Motor neuron (in vitro differentiated cells): ENCODE measurements around the gene SEPTIN12. TPM values are rescaled to one million over a fixed set of nuclear protein-coding genes. Genes with fewer than 3 reads are reported as not detected.

ENCODE experiments used
- ATAC-seq, 8 experiments: fragments of 200-7000 bp; cut with Tn5 transposase; replicated peaks in 6 of 8; 2 replicates each; pipeline ENCODE4 v1.8.0; 2021; ENCODE audit warnings: mild to moderate bottlenecking in 8 of 8, moderate library complexity in 8 of 8
- H3K27ac ChIP-seq, 2 donors: fragments of 250-450 bp; sonication (Bioruptor Pico); 2 replicates each; pipeline ENCODE4 v1.9.0; 2021; ENCODE audit warnings: antibody characterized with exemption in 2 of 2, mild to moderate bottlenecking in 2 of 2, moderate library complexity in 1 of 2
- H3K4me1 ChIP-seq, 2 donors: fragments of 250-450 bp; sonication (Bioruptor Pico); replicated peaks in 1 of 2; 2 replicates each; pipeline ENCODE4 v1.6.1; 2021; ENCODE audit warnings: antibody characterized with exemption in 2 of 2, mild to moderate bottlenecking in 2 of 2, moderate library complexity in 1 of 2
- H3K4me3 ChIP-seq, 5 donors: fragments of 250-450 bp; sonication (Bioruptor Pico); 2 replicates each; pipeline ENCODE4 v1.9.0; 2021; ENCODE audit warnings: antibody characterized with exemption in 5 of 5, mild to moderate bottlenecking in 5 of 5, moderate library complexity in 4 of 5
- WGBS, 10 experiments: fragments of 450-650 bp; shearing (Covaris generic); methylation state at CpG; one replicate each; pipeline ENCODE4 v1.0.0; 2022; 5-methylcytosine and 5-hydroxymethylcytosine counted together
- in situ Hi-C, 9 experiments: fragments of 400-800 bp; cut with MboI; loops; one replicate each; pipeline ENCODE4 v1.15.0; 2021; ENCODE audit warnings: low sequenced_read_pairs in 9 of 9, low pct_unique_long_range_greater_than_20kb in 2 of 9; ENCODE audit not compliant: unreplicated experiment in 9 of 9
- total RNA-seq, 8 experiments: library from RNA; unstranded; fragments of 300-600 nt; gene quantifications; 2 replicates each; pipeline versions ENCODE4 v1.2.3 to v1.2.4, GENCODE V29; 2022

Gene SEPTIN12
- total RNA-seq, 8 experiments from 2014 or later = 0.61 to 1.3 (median 1.0) TPM; not detected in 4

DNA sequence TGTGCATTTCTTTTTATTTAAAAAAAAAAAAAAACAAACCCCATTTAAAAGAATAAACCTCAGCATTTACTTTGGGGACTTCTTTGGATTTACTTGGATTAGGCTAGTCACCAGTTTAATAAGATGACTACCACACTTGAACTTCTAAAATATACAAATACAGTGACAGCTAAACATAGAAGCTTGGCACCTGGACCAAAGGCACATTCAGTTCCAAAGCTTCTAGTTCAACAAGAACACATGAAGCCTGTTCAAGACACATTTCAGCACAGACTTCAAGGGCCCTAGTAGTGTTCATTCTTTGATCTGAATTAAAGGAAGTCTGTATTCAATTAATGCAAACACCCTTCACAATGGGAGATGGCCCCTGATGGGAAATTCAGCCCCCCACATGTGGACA, 25.9 kb upstream of the SEPTIN12 start:
- H3K4me3 ChIP-seq = no peak overlapping the region
- no peak for ATAC-seq
- H3K4me1 ChIP-seq = no peaks in the 10 kb centered on the region
- in situ Hi-C loops = no loop called here
- H3K27ac ChIP-seq = no peak overlapping the region

DNA sequence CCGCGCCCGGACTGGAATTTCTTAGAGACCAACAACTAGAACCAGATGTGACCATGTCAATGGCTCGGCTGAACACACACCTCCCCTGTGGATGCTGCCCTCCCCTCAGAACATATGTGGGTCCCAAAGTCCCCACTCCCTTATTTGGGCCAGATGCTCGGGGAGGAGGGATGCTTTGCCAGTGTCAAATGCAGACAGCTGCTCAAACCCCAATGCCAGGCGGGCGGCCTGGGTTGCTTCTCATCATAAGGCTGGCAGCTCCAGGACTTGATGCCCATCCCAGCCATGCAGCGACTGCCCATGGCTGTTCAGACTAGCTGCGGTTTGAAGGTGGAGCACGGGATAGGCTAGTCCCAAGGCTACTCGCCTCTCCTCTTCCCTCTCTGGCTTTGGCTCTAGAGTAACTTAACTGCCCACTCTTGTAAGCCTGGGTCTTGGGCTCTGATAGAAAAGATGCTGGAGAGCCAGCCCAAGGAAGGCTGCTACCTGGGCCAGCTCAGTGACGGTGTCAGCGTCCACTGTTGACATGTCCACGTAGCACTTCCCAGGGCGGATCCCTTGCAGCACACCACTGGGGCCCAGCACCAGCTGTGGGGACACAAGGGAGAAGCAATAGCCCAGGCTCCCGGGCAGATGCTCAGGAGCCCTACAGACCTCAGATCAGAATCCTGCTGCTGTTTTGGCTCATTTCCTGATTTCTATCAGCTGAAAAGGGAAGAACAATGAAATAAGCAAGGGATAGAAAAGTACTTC, 25.3 kb upstream of the SEPTIN12 start:
- 87 to 100% (median 91%) methylated on average over 1 to 7 of the region's 16 CpGs; no CpG with 5 or more reads in 4 of the 10 experiments for WGBS, 10 experiments
- in situ Hi-C loops = no loop called here
- H3K4me3 ChIP-seq = no peak overlapping the region
- no peaks in the 10 kb centered on the region for H3K4me1 ChIP-seq
- no peak overlapping the region for H3K27ac ChIP-seq
- no peak for ATAC-seq

DNA sequence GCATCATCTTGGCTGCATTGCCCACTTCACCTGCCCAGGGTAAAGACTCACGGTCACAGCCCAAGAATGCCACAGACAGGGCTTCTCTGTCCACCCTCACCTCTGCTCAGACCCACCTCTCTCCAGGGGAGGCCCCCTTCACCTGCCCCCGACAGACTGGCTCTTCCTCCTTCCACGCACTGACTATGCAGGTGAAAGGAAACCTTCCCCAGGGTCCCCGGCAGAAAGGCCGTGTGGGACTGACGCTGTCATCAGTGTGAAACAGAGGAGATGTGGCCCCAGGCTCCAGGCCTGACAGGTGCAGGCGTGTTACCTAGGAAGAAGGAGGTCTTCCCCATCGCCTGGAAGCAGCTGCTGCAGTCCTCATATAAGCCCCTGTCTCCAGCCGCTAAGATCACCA, 23.6 kb upstream of the SEPTIN12 start:
- 100% methylated on average over 1 to 2 of the region's 9 CpGs; no CpG with 5 or more reads in 8 of the 10 experiments for WGBS, 10 experiments
- Histone ChIP-seq H3K4me1 (no peaks in the 10 kb centered on the region), H3K4me3 (no peak overlapping the region), H3K27ac (no peak overlapping the region)
- peak in 1 of 8 experiments; percentile 14 for ATAC-seq
- in situ Hi-C loops = no loop called here

DNA sequence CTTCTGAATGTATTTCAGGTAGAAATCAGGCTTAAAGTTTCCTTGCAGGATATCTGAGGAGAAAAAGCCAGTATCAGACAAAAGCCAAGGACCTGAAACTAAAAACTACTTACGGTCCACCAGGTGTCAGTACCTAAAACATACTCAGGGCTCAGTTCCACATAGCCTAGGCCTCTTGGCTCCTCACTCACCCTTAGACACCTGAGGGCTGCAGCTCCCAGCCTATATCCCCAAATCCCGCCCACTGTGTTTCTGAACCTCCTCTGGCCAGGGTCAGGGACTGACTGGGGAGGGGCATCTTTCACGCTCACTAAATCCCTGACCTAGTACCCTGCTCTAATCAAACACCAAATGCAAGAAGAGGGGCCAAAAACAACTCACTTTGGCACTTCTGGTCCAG, 23.1 kb upstream of the SEPTIN12 start:
- 83 to 100% (median 100%) methylated on average over 1 to 2 of the region's 3 CpGs; no CpG with 5 or more reads in 5 of the 10 experiments for WGBS, 10 experiments
- H3K4me1 ChIP-seq = no peaks in the 10 kb centered on the region
- ATAC-seq = no peak
- in situ Hi-C loops = no loop called here
- H3K27ac ChIP-seq = no peak overlapping the region
- no peak overlapping the region for H3K4me3 ChIP-seq

DNA sequence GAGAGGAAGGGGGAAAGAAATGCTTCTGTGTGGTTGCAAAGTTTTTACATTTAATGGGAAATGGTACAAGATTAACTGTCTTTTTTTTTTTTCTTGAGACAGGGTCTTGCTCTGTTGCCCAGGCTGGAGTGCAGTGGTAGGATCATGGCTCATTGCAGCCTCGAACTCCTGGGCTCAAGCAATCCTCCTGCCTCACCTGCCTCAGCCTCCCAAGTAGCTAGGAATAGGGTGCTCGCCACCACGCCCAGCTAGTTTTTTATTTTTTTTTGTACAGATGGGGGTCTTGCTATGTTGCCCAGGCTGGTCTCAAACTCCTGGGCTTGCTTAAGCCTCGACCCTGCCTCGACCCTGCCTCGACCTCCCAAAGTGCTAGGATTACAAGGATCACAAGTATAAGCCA, 18.1 kb upstream of the SEPTIN12 start:
- Histone ChIP-seq H3K4me3 (no peak overlapping the region), H3K4me1 (peaks cover 3 to 8% of the 10 kb centered on the region in 2 donors), H3K27ac (no peak overlapping the region)
- in situ Hi-C loops = no loop called here
- ATAC-seq = no peak
- 75 to 97% (median 91%) methylated on average over 3 to 6 of the region's 6 CpGs; no CpG with 5 or more reads in 5 of the 10 experiments for WGBS, 10 experiments

DNA sequence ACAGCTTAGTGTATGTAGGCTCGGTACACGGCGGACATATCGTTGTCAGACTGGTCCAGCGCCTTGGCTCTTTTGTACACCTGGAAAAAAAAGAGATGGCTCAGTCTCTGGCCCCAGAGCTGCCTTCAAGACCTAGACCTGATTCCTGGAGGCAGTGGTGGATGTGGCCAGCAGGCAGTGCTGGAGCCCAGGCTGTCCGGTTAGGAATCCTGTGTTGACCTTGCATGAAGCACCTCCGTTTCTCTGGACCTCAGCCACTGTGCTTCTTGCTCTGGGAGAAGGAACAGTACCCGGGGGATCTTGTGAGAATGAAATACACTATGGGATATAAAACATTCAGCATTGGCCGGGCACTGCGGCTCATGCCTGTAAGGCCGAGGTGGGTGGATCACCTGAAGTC, 17.1 kb upstream of the SEPTIN12 start:
- in situ Hi-C loops = no loop called here
- H3K27ac ChIP-seq = no peak overlapping the region
- no peak for ATAC-seq

DNA sequence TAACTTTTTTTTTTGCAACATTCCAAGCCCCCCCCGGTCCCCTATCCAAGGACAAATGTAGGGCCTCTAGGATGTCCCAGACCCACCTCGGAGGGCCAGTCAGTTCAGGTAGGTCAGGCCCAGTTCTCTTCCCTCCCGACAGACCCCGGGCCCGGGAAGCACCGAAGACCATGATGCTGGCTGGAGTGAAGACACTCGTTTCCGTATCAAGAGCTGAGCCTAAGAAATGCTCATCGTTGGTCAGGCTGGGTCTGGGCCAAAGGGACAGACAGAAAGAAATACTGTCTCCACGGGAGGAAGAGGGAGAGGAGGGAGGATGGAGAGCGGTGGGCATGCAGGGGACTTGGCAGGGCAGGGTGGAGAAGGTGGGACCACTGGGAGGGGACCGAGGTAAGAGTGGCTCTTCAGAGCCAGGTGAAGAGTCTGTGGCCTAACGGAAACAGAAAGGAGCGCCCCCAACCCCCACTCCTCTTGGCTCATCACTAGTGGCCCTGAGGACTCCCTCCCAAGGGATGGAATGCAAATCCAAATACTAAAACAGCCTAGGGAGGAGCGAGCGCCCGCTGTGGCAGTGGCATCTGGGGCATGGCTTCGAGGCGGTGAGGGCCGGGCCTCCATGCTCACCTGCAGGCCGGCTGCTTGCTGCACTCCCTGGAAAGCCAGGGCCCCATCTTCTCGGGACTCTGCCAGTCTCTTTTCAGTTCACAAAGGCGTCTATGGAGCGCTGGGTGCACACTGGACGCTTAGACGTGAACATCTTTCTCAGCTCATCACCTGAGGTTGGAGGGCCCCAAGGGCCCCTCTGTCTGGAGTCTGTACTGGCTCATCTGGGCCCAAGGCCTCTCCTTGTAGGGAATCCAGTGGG, 16.0 kb upstream of the SEPTIN12 start:
- WGBS, 10 experiments = 60 to 84% (median 78%) methylated on average over 1 to 15 of the region's 26 CpGs; no CpG with 5 or more reads in 6 of the 10 experiments
- Histone ChIP-seq H3K4me1 (peaks cover 9% of the 10 kb centered on the region in 2 donors), H3K4me3 (no peak overlapping the region), H3K27ac (no peak overlapping the region)
- in situ Hi-C loops = no loop called here
- ATAC-seq = no peak

More for the DNA sequence above, 17.1 kb upstream of the SEPTIN12 start:
- Histone ChIP-seq H3K4me1 (peaks cover 9% of the 10 kb centered on the region in 2 donors), H3K4me3 (no peak overlapping the region)
- WGBS, 10 experiments = 89 to 100% (median 94%) methylated on average over 2 to 5 of the region's 11 CpGs; no CpG with 5 or more reads in 4 of the 10 experiments

DNA sequence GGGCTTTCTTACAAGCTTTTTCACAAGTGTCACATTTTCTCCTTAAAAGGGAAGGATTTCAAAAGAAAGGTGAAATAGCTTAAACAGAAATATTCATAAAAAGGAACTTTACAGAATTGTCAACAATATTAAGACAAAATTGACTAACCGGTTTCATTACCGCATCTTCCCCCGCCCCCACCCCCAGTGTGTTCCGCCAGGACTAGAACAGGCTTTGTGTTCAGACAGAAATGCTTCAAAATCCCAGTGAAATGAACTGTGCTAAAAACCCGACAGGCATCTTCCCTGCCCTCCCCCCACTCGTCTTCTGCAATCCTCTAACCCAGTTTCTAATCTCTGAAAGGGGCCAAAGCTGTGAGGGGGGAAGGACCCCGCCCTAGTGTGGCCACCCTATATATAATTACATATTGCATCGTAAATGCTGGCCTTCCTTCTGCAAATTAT, 15.3 kb upstream of the SEPTIN12 start:
- WGBS, 10 experiments = 0 to 60% (median 30%) methylated on average over 1 to 7 of the region's 8 CpGs; no CpG with 5 or more reads in 3 of the 10 experiments
- in situ Hi-C loops = no loop called here
- Histone ChIP-seq H3K4me1 (peaks cover 9% of the 10 kb centered on the region in 2 donors), H3K27ac (peak overlapping the region; percentile 89 to 94), H3K4me3 (peak overlapping the region; percentile 58 to 88 (median 70))
- ATAC-seq = no peak

DNA sequence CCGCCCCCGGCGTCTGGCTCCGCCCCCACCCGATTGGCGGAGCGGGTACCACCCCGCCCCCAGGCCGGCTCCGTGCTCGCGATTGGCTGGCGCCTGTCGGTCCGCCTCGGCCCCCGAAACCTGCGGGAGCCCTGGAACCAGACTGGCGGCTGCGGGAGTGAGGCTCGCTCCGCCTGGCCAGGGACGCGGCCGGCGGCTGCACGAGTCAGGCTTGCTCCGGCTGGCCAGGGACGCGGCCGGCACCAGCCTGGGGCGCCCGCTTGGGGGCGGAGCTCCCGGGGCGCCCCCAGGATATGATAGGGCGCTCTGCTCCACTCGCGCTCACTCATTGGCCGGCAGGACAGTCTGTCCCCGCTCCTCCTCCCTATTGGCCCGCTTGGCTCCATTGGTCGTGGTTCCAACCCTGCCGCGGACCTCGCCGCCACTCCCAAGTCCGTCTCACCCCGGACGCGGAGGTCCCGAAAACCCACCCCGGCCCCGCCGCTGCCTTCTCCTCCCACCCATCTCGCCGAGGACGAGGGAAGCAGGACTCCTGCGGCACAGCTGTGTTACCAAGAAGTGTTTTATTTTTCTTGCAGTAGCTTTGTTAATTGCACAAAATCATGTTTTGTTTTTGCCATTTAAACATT, 14.6 kb upstream of the SEPTIN12 start:
- peak; percentile 85 to 93 (median 92) for ATAC-seq
- Histone ChIP-seq H3K4me1 (peaks cover 9% of the 10 kb centered on the region in 2 donors), H3K27ac (peak overlapping the region; percentile 89 to 94), H3K4me3 (peak overlapping the region; percentile 58 to 88 (median 70))
- in situ Hi-C loops = no loop called here
- 0 to 3% (median 0%) methylated on average over 1 to 6 of the region's 59 CpGs; no CpG with 5 or more reads in 6 of the 10 experiments for whole genome bisulfite sequencing, 10 experiments

DNA sequence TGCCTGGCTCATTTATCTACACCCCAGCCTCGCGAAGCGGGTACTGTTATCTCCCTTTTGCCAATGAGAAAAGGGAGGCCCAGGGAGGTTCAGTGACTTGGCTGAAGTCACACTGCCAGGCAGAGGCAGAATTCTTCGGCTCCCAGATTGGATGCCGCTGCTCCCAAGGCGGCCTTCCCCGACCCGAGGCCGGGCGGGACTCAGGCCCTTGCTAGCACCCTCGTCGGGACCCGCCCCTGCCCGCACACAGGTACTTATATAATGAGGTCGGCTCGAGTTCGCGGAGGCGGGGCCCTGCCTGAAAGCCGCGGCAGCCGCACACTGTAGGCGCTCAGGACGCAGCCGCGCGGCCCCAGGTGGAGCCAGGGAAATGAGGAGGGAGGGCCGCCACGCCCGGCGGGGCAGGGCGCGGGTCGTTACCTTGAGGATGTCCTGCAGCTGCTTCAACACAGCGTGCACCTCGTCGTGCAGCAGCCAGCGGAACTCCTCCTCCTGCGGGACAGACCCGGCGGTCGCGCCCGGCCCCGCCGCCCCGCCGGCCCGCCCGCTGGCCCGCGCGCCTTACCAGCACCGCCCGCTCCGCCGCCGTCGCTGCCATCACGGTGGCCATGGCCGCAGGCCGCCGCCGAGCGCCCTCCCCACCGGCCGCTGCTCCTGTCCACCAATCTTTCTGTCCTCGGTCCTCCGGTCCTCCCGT, 14.0 kb upstream of the SEPTIN12 start, which contains the start of gene ROGDI:
TSS of gene ROGDI (minus strand) at position 672 of the 697 bp plus-strand sequence. CDS start at position 610, 62 bp downstream.
- in situ Hi-C loops = no loop called here
- WGBS, 10 experiments = no CpG with 5 or more reads among the region's 70 CpGs
- Histone ChIP-seq H3K27ac (peak within 1 kb of the TSS; percentile 89 to 94), H3K4me1 (peaks cover 9% of the 10 kb centered on the region in 2 donors), H3K4me3 (peak within 1 kb of the TSS; percentile 58 to 88 (median 70))
- peak; percentile 37 to 60 (median 48) for ATAC-seq

DNA sequence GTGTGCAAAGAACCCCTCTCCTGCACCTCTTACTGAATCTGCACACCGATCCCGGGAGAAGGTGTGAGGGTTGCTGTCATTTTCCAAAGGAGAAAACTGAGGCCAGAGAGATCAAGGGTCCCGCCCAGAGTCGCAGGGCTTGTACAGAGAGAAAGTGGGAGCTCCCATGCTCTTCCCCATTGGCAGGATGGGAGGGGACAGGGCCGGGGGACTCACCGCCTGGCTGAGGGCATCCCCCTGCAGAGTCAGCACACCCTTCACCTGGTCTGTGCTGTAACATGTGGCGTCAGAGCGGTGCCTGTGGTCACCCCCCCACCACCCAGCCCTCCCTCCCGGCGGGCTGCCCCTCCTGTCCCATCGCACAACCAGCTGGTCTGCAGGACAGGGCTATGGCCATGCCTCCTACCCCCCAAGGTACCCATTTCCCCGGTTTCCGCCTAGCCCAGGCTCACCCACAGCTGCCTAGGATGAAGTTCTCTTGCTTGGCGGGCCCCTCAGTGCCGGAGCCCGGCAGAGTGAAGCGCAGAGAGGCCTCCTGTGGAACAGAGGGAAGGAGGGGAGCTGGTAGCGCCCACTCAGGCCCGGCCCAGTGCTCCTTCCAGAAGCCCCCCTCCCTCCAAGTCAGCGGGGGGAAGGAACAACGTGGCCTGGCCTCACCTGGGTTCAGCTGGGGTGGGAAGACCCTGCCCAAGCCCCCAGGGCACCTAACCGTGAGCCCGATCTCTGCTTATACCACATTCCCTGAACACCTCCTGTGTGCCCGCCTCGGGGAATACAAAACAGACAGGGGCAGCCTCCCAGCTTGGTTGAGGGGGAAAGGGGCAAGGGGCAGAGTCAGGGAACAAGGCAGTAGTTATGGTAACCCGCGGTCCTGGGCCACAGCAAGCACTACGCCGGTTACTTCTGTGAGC, 13.2 kb upstream of the SEPTIN12 start:
- Histone ChIP-seq H3K27ac (peak overlapping the region; percentile 89 to 94), H3K4me1 (peaks cover 9% of the 10 kb centered on the region in 2 donors), H3K4me3 (peak overlapping the region; percentile 58 to 88 (median 70))
- no peak for ATAC-seq
- in situ Hi-C loops = no loop called here
- 20 to 76% methylated on average over 2 to 4 of the region's 29 CpGs; no CpG with 5 or more reads in 8 of the 10 experiments for WGBS, 10 experiments
